NCI-H524 treated with DMSO at 0.1 percent for 48 hours (cell line): Measurements from ENCODE around the gene CERKL.
"Not testable (repeated sequence)": the region's sequence is repeated elsewhere in the genome, so short reads cannot be mapped to it uniquely, and the experiment has no call there.

ENCODE experiments used
- DNase-seq: peaks from one replicate; lab custom pipeline; 2025; lab: John Stamatoyannopoulos, UW

Gene CERKL, protein sequence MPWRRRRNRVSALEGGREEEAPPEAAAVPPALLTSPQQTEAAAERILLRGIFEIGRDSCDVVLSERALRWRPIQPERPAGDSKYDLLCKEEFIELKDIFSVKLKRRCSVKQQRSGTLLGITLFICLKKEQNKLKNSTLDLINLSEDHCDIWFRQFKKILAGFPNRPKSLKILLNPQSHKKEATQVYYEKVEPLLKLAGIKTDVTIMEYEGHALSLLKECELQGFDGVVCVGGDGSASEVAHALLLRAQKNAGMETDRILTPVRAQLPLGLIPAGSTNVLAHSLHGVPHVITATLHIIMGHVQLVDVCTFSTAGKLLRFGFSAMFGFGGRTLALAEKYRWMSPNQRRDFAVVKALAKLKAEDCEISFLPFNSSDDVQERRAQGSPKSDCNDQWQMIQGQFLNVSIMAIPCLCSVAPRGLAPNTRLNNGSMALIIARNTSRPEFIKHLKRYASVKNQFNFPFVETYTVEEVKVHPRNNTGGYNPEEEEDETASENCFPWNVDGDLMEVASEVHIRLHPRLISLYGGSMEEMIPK

GRCh38 chr2:181656450-181657291 lies at the start of gene CERKL:
Gene CERKL (minus strand): TSS chr2:181657105. CDS start chr2:181657006, 99 bp downstream.
- peak; percentile 83 for DNase-seq

DNA sequence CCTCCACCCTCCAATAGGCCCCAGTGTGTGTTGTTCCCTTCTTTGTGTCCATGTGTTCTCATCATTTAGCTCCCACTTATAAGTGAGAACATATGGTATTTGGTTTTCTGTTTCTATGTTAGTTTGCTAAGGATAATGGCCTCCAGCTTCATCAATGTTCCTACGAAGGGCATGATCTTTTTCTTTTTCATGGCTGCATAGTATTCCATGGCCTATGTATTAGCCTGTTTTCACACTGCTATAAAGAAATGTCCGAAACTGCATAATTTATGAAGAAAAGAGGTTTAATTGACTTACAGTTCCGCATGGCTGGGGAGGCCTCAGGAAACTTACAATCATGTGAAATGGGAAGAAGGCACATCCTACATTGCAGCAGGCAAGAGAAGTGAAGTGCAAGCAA lies 45.6 kb upstream of the CERKL start:
- DNase-seq = not testable (repeated sequence)

DNA sequence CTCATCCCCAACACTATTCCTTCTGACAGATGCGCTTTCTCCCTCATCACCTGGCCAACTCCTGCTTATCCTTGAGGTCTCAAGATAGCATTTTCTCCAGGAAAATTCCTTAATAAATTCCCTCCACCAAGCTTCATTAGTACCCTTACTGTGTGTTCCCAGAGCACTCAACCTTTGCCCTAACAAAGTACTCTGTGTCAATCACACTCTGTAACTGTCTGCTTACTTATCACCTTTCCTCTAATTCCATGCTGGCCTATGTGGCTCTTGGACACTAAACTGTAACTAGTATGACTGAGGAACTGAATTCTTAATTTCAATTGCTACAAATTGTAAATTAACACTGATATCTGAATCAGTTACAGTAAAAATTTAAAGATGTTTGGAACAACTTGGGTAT lies 41.3 kb upstream of the CERKL start:
- no peak for DNase-seq

DNA sequence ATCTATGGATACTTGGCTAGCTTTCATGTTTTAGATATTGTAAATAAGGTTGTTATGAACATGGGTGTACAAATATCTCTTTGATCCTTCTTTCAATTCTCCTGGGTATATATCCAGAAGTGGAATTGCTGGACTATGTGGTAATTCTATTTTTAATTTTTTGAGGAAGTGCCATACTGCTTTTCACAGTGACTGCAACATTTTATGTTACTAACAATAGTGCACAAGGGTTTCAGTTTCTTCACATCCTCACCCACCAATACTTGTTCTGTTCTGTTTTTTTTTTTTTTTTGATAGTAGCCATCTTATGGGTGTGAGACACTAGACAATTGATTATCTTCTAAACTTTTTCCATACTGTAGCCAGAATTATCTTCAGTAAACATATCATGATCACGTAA lies 40.7 kb upstream of the CERKL start:
- no peak for DNase-seq

- no peak for DNase-seq
Measured at GRCh38 chr2:181697126-181697525, 40.2 kb upstream of the CERKL start.

DNA sequence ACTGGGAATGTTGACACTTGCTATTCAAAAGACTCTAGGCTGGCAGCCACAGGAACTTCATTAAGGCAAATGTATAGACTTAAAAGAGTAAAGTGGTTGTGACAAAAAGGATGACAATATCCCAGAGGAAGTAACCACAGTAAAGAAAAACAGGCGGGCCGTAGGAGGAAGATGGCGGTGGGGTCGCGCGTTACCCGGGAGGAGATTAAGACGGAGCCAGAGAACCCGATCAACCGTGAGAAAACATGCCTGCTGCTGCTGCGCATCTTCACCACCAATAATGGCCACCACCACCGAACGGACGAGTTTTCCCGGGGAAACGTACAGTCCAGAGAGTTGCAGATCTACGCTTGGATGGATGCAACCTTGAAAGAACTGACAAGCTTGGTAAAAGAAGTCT lies 37.4 kb upstream of the CERKL start:
- DNase-seq = no peak

- no peak for DNase-seq
Measured at GRCh38 chr2:181690860-181691259, 34.0 kb upstream of the CERKL start.

DNA sequence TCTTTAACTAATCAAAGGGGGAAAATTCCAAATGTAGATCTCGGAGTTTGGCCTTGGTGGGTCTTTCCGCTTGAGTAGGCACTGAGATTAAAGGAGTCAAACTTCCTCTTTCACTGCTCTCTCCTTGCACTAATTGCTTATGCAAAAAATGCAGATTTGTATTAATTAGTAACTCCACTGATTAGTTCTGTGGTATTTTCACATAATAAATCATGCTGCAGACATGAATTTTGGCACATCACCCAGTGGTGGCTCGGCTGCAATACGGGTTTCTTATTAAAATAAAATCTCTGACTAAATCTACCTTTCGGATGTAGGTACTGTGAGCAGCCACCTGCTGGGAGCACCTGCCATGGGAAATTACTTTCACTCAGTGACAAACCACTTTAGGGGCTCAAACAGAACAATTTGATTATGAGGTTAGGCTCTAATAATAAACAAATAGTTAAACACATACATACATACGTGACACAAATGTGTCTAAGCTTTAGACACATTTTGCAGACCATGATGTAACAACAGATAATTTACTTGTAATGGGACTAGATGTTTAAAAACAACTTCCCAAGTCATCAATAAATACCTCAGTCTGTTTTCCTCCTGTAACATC lies 29.8 kb upstream of the CERKL start:
- no peak for DNase-seq

DNA sequence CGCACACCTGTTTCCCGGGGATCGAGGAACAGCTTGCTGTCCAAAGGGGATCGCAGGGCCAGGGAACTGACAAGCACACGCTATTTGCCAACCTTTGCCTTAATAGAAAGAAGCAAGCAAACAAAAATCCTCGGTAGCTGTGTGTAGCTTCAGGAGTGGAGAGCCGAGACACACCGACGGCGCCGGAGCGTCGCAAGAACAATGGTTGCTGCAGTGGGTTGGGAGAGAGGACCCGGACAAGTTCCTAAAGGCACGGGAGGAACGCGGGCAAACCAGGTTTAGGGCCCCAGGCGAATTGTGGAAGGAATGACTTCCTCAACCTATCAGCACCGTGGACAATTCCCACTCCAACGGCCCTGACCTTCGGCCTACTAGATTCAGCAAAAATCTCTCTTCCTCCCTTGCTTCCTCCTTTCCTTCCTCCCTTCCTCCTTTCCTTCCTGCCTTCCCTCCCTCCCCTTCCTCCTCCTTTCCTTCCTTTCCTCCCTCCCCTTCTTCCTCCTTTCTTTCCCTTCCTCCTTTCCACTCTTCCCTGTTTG lies 28.3 kb upstream of the CERKL start:
- DNase-seq = no peak

- no peak for DNase-seq
Measured at GRCh38 chr2:181684454-181685149, 27.7 kb upstream of the CERKL start.

DNA sequence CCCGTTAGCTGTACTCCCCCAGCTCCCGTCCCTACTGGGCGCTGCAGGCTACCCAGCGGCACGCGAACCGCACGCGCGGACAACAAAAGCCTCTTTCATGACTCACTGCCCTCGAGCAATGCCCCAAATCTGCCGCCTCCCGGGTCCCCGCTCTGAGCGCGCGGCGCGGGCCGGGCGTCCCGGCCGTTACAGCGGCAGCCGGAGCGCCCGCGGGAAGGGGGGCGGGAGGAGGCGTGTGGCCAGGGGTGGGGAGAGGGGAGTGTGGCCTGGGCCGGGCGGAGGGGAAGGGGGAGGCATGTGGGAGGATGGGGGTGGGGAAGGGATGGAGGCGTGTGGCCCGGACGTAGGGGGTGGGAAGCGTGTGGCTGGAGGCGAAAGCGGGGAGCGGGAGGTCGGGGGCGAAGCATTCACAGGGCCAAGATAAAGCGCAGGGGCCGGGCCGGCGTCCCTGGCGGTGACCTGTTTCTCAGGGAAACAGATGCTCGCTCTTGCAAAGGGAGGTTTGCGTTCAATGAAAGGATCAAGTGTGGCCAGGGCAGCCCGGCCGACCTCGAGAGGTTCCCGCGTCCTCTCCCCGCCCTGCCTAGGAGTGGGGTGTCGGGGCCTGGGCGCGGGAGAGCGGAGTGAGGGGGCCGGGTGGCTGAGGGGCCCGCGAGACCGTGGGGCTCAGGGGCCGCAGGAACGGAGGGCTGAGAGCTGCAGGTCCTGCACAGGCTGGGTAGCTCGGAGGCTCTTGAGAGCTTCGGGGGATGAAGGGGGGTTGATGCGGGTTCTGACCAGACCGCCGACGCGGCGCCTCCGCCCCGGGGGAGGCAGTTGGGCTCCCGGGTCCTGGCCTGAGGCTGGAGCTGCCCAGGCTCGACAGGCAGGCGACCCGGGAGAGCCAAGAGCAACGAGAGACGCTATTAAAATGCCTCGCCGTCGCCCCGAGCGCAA lies 26.9 kb upstream of the CERKL start:
- DNase-seq = no peak

GRCh38 chr2:181682795-181683517 lies 26.1 kb upstream of the CERKL start:
- no peak for DNase-seq

DNA sequence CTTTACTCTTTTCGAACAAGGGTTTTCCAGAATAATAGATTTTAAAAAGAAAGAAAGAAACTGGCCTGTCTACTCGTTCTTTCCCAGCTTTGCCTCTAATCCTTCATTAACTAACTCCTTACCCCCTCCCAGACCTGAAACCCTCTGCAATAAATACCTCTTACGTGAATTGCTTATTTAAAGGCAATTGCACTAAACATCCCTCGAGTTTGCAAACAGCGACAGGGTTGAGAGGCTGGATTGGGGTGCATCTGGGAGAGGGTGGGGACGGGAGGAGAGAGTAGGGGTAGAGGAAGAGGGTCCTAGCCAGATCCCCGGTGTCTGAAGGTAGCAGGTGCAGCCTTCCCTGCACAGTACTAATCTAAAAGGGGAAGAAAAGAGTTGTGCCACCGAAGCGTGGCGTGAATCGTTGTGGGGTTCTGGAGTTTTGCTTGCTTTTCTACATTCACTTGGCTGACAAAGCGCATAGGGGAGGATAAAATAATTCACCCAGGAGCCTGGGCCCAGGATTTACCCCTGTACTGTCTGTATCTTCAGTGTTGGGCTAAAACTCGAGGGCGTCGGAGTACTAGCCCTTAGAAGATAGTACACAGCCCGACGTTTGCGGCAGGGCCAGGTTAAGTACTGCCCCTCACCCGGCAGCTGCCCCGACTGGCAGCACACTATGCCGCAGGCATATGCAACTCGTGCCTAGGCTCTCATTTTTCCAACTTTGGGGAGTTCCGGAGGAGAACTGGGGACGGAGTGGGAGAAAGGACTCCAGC lies 25.3 kb upstream of the CERKL start:
- no peak for DNase-seq

GRCh38 chr2:181680937-181681811 lies 24.3 kb upstream of the CERKL start:
- DNase-seq = no peak

GRCh38 chr2:181680055-181680936 lies 23.4 kb upstream of the CERKL start, which contains the start of gene NEUROD1:
Gene NEUROD1 (minus strand): TSS chr2:181680517. CDS start chr2:181678860, 1,657 bp downstream.
- DNase-seq = peak; percentile 95

GRCh38 chr2:181679544-181679979 lies 22.7 kb upstream of the CERKL start:
- no peak for DNase-seq
